ENCODE results near the gene NEK6. TPM values are rescaled to one million over a fixed set of nuclear protein-coding genes. Genes with fewer than 3 reads are reported as not detected.

The NEK6 gene
- total and polyA plus RNA-seq, 9 of the 15 experiments (the other 6 are each of a cell fraction or from before 2014, with no cell fraction given), result 3.1 to 19.0 (median 8.4) TPM

GRCh38 chr9:124321935-124322334, 64.2 kb downstream of the NEK6 start:
- ATAC-seq, result no peak
- H3K4me3 ChIP-seq, result no peak overlapping the region
- in situ Hi-C loops (cut with MboI), result loop anchor here (5.0 to 25.0 kb wide), 2 partner anchors 195 to 785 kb away; no protein-coding TSS in a partner anchor
- no peaks in the 10 kb centered on the region for H3K9me1 ChIP-seq (ENCODE audit: control insufficient read depth, insufficient read depth, low read length)
- CTCF ChIA-PET (ENCODE audit: low intra/inter-chr PET ratio), result interaction anchor here (0.6 to 2.6 kb wide), 2 partner anchors 195 to 198 kb away, joined by 4 to 11 read pairs; no protein-coding TSS in a partner anchor
- TF ChIP-seq RBM25 (IDR thresholded peaks at IDR 0.05; ENCODE audit: low read depth, low read length, severe bottlenecking) (peak; percentile 48), ZFP36 (IDR thresholded peaks at IDR 0.05; ENCODE audit: low read depth, low read length, partially characterized antibody) (peak; percentile 53), SFPQ (IDR thresholded peaks at IDR 0.05; ENCODE audit: low read depth, low read length) (no peak)
- no peak overlapping the region for H2AFZ ChIP-seq (ENCODE audit: low read depth, low read length)
- no TSS peak for BruUV-seq (replicated peaks)
- no peaks in the 10 kb centered on the region for H3K36me3 ChIP-seq (ENCODE audit: control insufficient read depth, insufficient read depth, low read length)
- no peaks in the 10 kb centered on the region for H3K79me2 ChIP-seq (ENCODE audit: control insufficient read depth, insufficient read depth, low read length)
- no peaks in the 10 kb centered on the region for H3K9me3 ChIP-seq (replicated peaks; ENCODE audit: control insufficient read depth, insufficient read depth, low read depth, low read length)
- peaks cover 11 to 24% of the 10 kb centered on the region in 2 experiments for H3K4me1 ChIP-seq (replicated peaks in 1 of 2; ENCODE audit: control insufficient read depth in 2 of 2, insufficient read depth in 2 of 2, low read length in 2 of 2)
- H3K27ac ChIP-seq (ENCODE audit: extremely low read depth, low read depth, low read length), result no peak overlapping the region; the same call in 2 of the 3 replicates
- intact Hi-C loops (cut with micrococcal nuclease), result loop anchor here (5.0 kb wide), 1 partner anchor 70 kb away; no protein-coding TSS in a partner anchor
- no peak for DNase-seq (ENCODE audit: extremely low read depth in 1 of 4, low spot score in 3 of 4)
- H3K4me2 ChIP-seq (ENCODE audit: insufficient read depth, low read length), result peak overlapping the region; percentile 4; the same call in 1 of the 2 replicates
- H3K27me3 ChIP-seq (ENCODE audit: control insufficient read depth in 2 of 2, insufficient read depth in 2 of 2, low read length in 2 of 2), result no peaks in the 10 kb centered on the region
- H3K9ac ChIP-seq (ENCODE audit: insufficient read depth in 1 of 2, low read depth in 2 of 2, low read length in 2 of 2), result peak overlapping the region in 1 of 2 experiments; percentile 4; a peak in 1 of 4 replicates
- WGBS (ENCODE audit: insufficient coverage, low coverage, missing lambda C conversion rate), result 64% methylated on average over 4 of the region's 4 CpGs
- H4K20me1 ChIP-seq (replicated peaks; ENCODE audit: control insufficient read depth, insufficient read depth, low read length), result 0 out of 2 replicates have a peak, but pooled peaks cover 4% of the 10 kb centered on the region
- POLR2A ChIA-PET, result interaction anchor here (0.7 to 1.0 kb wide), 3 partner anchors 12 to 231 kb away, joined by 3 to 4 read pairs (median 3); no protein-coding TSS in a partner anchor
- no peak for FAIRE-seq

All from K562 (cell line).